ENCODE results near the gene HAL. TPM values are rescaled to one million over a fixed set of nuclear protein-coding genes. Genes with fewer than 3 reads are reported as not detected.

Gene HAL
- total and polyA plus RNA-seq, 10 of the 15 experiments (the other 5 are each of a cell fraction or from before 2014, with no cell fraction given): 0.04 to 0.45 (median 0.13) TPM; not detected in 1

DNA sequence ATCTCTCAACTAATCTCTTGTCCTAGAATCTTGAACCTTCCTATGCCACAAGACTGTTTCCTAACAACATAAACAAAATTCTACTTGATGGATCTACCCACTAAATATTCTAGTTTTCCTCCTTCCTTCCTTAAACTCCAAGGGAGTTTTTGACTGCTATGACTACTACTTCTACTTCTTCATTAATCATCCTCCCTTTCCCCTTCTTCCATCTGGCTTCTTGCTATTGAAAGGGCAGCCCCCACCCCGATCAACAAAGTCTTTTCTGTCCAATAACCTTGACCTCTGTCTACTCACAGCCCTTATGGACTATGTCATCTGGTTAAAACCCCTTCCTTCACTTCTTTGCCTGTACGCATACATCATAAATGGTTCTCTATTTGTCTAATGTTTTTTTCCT, 33.7 kb upstream of the HAL start:
- no peak overlapping the region for H3K9ac ChIP-seq (ENCODE audit: control insufficient read depth, insufficient read depth, low read length)
- RAD21 ChIA-PET (ENCODE audit: unreplicated experiment): no interaction called here
- SMC1A ChIA-PET (ENCODE audit: uncharacterized antibody, unreplicated experiment): no interaction called here
- 0 out of 2 replicates have a peak, but pooled peaks cover 1% of the 10 kb centered on the region for H3K79me2 ChIP-seq (ENCODE audit: control insufficient read depth, insufficient read depth, low read length)
- no peak for ATAC-seq
- BruUV-seq (replicated peaks): no TSS peak
- no peaks in the 10 kb centered on the region for H4K20me1 ChIP-seq (ENCODE audit: control insufficient read depth, insufficient read depth)
- no peaks in the 10 kb centered on the region for H3K4me1 ChIP-seq (ENCODE audit: control insufficient read depth, insufficient read depth, low read length)
- DNase-seq (ENCODE audit: low read depth, low spot score): no peak
- H3K4me2 ChIP-seq (ENCODE audit: control insufficient read depth, insufficient read depth): no peak overlapping the region
- WGBS (ENCODE audit: insufficient coverage, insufficient replicate concordance, low lambda C conversion rate, missing lambda C conversion rate): 98% methylated on average over 2 of the region's 2 CpGs
- intact Hi-C loops (cut with micrococcal nuclease; ENCODE audit: unreplicated experiment): loop anchor here (10.0 kb wide), 1 partner anchor 375 kb away; the partner anchor contains the start of gene CDK17
- no peak overlapping the region for H2AFZ ChIP-seq (ENCODE audit: control insufficient read depth, low read depth, low read length)
- CTCF ChIA-PET: no interaction called here
- POLR2A ChIA-PET: no interaction called here
- no peaks in the 10 kb centered on the region for H3K27me3 ChIP-seq (replicated peaks in 1 of 2; ENCODE audit: control insufficient read depth in 2 of 2, insufficient read depth in 2 of 2, low read length in 1 of 2)
- H3K9me3 ChIP-seq (replicated peaks; ENCODE audit: control insufficient read depth, insufficient read depth, low read length): no peaks in the 10 kb centered on the region
- no peak overlapping the region for H3K27ac ChIP-seq (ENCODE audit: control insufficient read depth, insufficient read depth)
- in situ Hi-C loops (cut with MboI): no loop called here
- FAIRE-seq: no peak
- H3K36me3 ChIP-seq (ENCODE audit: control insufficient read depth in 2 of 2, insufficient read depth in 2 of 2, low read length in 1 of 2): peaks cover 0 to 2% of the 10 kb centered on the region in 2 experiments; a peak in 1 of 4 replicates
- H3K4me3 ChIP-seq: no peak overlapping the region
- TF ChIP-seq CBFB (IDR thresholded peaks at IDR 0.05; ENCODE audit: low read depth) (no peak), ZNF384 (IDR thresholded peaks at IDR 0.05; ENCODE audit: borderline replicate concordance, low read depth, low read length) (no peak), NFYA (IDR thresholded peaks at IDR 0.05; ENCODE audit: borderline replicate concordance, low read depth, low read length) (no peak), GATAD2B (conservative IDR thresholded peaks at IDR 0.05; ENCODE audit: low read depth) (no peak), RBBP5 (conservative IDR thresholded peaks at IDR 0.05) (no peak), ZNF622 (IDR thresholded peaks at IDR 0.05) (no peak), ATF7 (IDR thresholded peaks at IDR 0.05; ENCODE audit: low read depth) (no peak), MXI1 (IDR thresholded peaks at IDR 0.05; ENCODE audit: low read depth, low read length) (no peak), NFIC (IDR thresholded peaks at IDR 0.05; ENCODE audit: low read depth, low read length) (no peak), CBX3 (IDR thresholded peaks at IDR 0.05; ENCODE audit: borderline replicate concordance, low read depth) (no peak), CHD1 (IDR thresholded peaks at IDR 0.05; ENCODE audit: low read depth, low read length) (no peak)
- TF ChIP-seq, protein P1, sequence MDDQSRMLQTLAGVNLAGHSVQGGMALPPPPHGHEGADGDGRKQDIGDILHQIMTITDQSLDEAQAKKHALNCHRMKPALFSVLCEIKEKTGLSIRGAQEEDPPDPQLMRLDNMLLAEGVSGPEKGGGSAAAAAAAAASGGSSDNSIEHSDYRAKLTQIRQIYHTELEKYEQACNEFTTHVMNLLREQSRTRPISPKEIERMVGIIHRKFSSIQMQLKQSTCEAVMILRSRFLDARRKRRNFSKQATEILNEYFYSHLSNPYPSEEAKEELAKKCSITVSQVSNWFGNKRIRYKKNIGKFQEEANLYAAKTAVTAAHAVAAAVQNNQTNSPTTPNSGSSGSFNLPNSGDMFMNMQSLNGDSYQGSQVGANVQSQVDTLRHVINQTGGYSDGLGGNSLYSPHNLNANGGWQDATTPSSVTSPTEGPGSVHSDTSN (IDR thresholded peaks at IDR 0.05; ENCODE audit: insufficient replicate concordance, low read depth, low read length): no peak
- TF ChIP-seq, protein P2, sequence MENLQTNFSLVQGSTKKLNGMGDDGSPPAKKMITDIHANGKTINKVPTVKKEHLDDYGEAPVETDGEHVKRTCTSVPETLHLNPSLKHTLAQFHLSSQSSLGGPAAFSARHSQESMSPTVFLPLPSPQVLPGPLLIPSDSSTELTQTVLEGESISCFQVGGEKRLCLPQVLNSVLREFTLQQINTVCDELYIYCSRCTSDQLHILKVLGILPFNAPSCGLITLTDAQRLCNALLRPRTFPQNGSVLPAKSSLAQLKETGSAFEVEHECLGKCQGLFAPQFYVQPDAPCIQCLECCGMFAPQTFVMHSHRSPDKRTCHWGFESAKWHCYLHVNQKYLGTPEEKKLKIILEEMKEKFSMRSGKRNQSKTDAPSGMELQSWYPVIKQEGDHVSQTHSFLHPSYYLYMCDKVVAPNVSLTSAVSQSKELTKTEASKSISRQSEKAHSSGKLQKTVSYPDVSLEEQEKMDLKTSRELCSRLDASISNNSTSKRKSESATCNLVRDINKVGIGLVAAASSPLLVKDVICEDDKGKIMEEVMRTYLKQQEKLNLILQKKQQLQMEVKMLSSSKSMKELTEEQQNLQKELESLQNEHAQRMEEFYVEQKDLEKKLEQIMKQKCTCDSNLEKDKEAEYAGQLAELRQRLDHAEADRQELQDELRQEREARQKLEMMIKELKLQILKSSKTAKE (IDR thresholded peaks at IDR 0.05; ENCODE audit: low read depth, poor library complexity, severe bottlenecking): no peak
- TF ChIP-seq, protein P3, sequence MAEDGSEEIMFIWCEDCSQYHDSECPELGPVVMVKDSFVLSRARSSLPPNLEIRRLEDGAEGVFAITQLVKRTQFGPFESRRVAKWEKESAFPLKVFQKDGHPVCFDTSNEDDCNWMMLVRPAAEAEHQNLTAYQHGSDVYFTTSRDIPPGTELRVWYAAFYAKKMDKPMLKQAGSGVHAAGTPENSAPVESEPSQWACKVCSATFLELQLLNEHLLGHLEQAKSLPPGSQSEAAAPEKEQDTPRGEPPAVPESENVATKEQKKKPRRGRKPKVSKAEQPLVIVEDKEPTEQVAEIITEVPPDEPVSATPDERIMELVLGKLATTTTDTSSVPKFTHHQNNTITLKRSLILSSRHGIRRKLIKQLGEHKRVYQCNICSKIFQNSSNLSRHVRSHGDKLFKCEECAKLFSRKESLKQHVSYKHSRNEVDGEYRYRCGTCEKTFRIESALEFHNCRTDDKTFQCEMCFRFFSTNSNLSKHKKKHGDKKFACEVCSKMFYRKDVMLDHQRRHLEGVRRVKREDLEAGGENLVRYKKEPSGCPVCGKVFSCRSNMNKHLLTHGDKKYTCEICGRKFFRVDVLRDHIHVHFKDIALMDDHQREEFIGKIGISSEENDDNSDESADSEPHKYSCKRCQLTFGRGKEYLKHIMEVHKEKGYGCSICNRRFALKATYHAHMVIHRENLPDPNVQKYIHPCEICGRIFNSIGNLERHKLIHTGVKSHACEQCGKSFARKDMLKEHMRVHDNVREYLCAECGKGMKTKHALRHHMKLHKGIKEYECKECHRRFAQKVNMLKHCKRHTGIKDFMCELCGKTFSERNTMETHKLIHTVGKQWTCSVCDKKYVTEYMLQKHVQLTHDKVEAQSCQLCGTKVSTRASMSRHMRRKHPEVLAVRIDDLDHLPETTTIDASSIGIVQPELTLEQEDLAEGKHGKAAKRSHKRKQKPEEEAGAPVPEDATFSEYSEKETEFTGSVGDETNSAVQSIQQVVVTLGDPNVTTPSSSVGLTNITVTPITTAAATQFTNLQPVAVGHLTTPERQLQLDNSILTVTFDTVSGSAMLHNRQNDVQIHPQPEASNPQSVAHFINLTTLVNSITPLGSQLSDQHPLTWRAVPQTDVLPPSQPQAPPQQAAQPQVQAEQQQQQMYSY (CRISPR knock-in tag; IDR thresholded peaks at IDR 0.05): no peak
- TF ChIP-seq, protein P4, sequence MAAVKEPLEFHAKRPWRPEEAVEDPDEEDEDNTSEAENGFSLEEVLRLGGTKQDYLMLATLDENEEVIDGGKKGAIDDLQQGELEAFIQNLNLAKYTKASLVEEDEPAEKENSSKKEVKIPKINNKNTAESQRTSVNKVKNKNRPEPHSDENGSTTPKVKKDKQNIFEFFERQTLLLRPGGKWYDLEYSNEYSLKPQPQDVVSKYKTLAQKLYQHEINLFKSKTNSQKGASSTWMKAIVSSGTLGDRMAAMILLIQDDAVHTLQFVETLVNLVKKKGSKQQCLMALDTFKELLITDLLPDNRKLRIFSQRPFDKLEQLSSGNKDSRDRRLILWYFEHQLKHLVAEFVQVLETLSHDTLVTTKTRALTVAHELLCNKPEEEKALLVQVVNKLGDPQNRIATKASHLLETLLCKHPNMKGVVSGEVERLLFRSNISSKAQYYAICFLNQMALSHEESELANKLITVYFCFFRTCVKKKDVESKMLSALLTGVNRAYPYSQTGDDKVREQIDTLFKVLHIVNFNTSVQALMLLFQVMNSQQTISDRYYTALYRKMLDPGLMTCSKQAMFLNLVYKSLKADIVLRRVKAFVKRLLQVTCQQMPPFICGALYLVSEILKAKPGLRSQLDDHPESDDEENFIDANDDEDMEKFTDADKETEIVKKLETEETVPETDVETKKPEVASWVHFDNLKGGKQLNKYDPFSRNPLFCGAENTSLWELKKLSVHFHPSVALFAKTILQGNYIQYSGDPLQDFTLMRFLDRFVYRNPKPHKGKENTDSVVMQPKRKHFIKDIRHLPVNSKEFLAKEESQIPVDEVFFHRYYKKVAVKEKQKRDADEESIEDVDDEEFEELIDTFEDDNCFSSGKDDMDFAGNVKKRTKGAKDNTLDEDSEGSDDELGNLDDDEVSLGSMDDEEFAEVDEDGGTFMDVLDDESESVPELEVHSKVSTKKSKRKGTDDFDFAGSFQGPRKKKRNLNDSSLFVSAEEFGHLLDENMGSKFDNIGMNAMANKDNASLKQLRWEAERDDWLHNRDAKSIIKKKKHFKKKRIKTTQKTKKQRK (IDR thresholded peaks at IDR 0.05; ENCODE audit: low read depth, low read length): no peak

All from GM12878 (cell line).